ENCODE measurements around the gene TCERG1L.

DNA sequence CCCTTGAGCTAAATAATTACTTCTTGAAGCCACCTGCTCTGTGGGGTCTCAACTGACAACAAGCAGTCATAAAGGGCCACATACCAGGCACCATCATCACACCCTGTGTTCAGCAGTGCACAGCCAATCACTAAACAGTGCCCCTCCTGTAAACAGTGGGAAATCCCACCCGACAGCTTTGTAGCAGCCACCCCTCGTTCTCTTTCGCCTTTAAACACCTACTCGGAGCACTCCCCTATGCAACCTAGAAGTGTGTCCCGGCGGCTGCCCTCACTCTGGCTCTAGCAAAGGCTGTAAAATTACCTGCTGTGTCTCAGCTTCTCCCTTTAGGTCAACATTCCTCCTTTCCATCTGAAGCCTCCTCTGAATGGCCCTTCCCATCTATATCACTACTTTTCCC is 111.9 kb downstream of the TCERG1L start:
- TF ChIP-seq, protein P1, sequence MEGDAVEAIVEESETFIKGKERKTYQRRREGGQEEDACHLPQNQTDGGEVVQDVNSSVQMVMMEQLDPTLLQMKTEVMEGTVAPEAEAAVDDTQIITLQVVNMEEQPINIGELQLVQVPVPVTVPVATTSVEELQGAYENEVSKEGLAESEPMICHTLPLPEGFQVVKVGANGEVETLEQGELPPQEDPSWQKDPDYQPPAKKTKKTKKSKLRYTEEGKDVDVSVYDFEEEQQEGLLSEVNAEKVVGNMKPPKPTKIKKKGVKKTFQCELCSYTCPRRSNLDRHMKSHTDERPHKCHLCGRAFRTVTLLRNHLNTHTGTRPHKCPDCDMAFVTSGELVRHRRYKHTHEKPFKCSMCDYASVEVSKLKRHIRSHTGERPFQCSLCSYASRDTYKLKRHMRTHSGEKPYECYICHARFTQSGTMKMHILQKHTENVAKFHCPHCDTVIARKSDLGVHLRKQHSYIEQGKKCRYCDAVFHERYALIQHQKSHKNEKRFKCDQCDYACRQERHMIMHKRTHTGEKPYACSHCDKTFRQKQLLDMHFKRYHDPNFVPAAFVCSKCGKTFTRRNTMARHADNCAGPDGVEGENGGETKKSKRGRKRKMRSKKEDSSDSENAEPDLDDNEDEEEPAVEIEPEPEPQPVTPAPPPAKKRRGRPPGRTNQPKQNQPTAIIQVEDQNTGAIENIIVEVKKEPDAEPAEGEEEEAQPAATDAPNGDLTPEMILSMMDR (IDR thresholded peaks at IDR 0.05), result no peak
- TF ChIP-seq POLR2A (IDR thresholded peaks at IDR 0.05), result no peak

Data from body of pancreas (tissue), 4 donors.